Endothelial cell of umbilical vein (primary cell): ENCODE data around the gene RIT2. TPM values are rescaled to one million over a fixed set of nuclear protein-coding genes. Genes with fewer than 3 reads are reported as not detected.

Experiments used
- BruUV-seq: library from RNA; stranded (reverse); fragments of 400-500 nt; replicated peaks from 2 replicates; lab custom pipeline; 2021; lab: Mats Ljungman, UMichigan
- CTCF ChIA-PET: fragments of 300-600, 350-600 bp; sonication (Branson Sonifier 250); formaldehyde crosslinking; loops from one replicate; lab custom pipeline; 2021; ENCODE audit warnings: antibody characterized with exemption, inconsistent platforms; lab: Charles Lee
- POLR2A ChIA-PET: fragments of 300-600, 350-600 bp; sonication (Branson Sonifier 250); formaldehyde crosslinking; loops from one replicate; lab custom pipeline; 2021; ENCODE audit warnings: antibody characterized with exemption, inconsistent platforms; lab: Charles Lee
- DNase-seq: peaks from one replicate; pipeline ENCODE4 v3.0.0-alpha.2; 2011; ENCODE audit warnings: low read depth, low spot score
- FAIRE-seq: peaks from 2 replicates; lab custom pipeline; 2011; peaks lifted over from hg19 to GRCh38; lab: Jason Lieb, UNC
- H2AFZ ChIP-seq: 2 replicates; pipeline ENCODE4 v1.6.0; 2012; ENCODE audit warnings: low read depth, low read length, control low read depth, inconsistent platforms
- H3K27ac ChIP-seq: 2 replicates; pipeline ENCODE4 v1.5.1; 2011; ENCODE audit warnings: low read depth, mild to moderate bottlenecking, control low read depth, low read length, moderate library complexity; ENCODE audit not compliant: insufficient read depth
- H3K27me3 ChIP-seq, 2 experiments: 2 replicates each; pipeline versions ENCODE4 v1.6.0 to v1.6.1; 2011; ENCODE audit warnings: low read length in 2 of 2, mixed read lengths in 1 of 2; ENCODE audit not compliant: control insufficient read depth in 2 of 2, insufficient read depth in 2 of 2
- H3K36me3 ChIP-seq, 2 experiments: 2 replicates in 1 of 2; 3 replicates in 1 of 2; pipeline ENCODE4 v1.5.1; 2011; ENCODE audit warnings: low read length in 2 of 2, mild to moderate bottlenecking in 1 of 2, moderate library complexity in 1 of 2; ENCODE audit not compliant: control insufficient read depth in 2 of 2, insufficient read depth in 2 of 2; ENCODE audit errors: extremely low read depth in 1 of 2
- H3K4me1 ChIP-seq: 3 replicates; pipeline ENCODE4 v1.5.1; 2011; ENCODE audit warnings: mild to moderate bottlenecking, low read length; ENCODE audit not compliant: control insufficient read depth, insufficient read depth; ENCODE audit errors: extremely low read depth
- H3K4me2 ChIP-seq: 2 replicates; pipeline ENCODE4 v1.6.1; 2011; ENCODE audit warnings: low read length, control low read depth, mixed read lengths; ENCODE audit not compliant: insufficient read depth
- H3K4me3 ChIP-seq, 3 experiments: fragments of 200-600 bp in 1 of 3; sonication (generic), shearing (Covaris generic) in 1 of 3; replicated peaks in 1 of 3; 2 replicates each; pipeline ENCODE4 v1.5.1; 2011 to 2016; ENCODE audit warnings: control low read depth in 3 of 3, low read length in 3 of 3, mild to moderate bottlenecking in 2 of 3, inconsistent platforms in 1 of 3, low read depth in 1 of 3, moderate library complexity in 1 of 3; ENCODE audit not compliant: insufficient read depth in 1 of 3
- H3K79me2 ChIP-seq: 2 replicates; pipeline ENCODE4 v1.6.0; 2012; ENCODE audit warnings: low read length, inconsistent platforms; ENCODE audit not compliant: control insufficient read depth, insufficient read depth
- H3K9ac ChIP-seq: replicated peaks from 2 replicates; pipeline ENCODE3; 2011; ENCODE audit warnings: low read length, control low read depth; ENCODE audit not compliant: insufficient read depth; ENCODE audit errors: extremely low read depth
- H3K9me1 ChIP-seq: replicated peaks from 3 replicates; pipeline ENCODE4 v1.6.0; 2011; ENCODE audit warnings: mild to moderate bottlenecking, low read length; ENCODE audit not compliant: control insufficient read depth, insufficient read depth; ENCODE audit errors: extremely low read depth
- H3K9me3 ChIP-seq: replicated peaks from 2 replicates; pipeline ENCODE4 v1.5.1; 2012; ENCODE audit warnings: low read length, inconsistent platforms; ENCODE audit not compliant: control insufficient read depth, insufficient read depth
- H4K20me1 ChIP-seq: replicated peaks from 2 replicates; pipeline ENCODE3; 2011; ENCODE audit warnings: mild to moderate bottlenecking, low read length; ENCODE audit not compliant: control insufficient read depth, insufficient read depth; ENCODE audit errors: extremely low read depth
- CTCF ChIP-seq, 2 donors: IDR thresholded peaks; 1 replicate in 1 of 2; 2 replicates in 1 of 2; pipeline ENCODE4 v1.5.1; 2011; ENCODE audit warnings: low read length in 2 of 2, mild to moderate bottlenecking in 2 of 2, moderate library complexity in 2 of 2, control low read depth in 1 of 2, inconsistent platforms in 1 of 2, low read depth in 1 of 2; ENCODE audit not compliant: insufficient read depth in 1 of 2; ENCODE audit errors: extremely low read depth in 1 of 2
- EZH2 ChIP-seq: IDR thresholded peaks from 2 replicates; pipeline ENCODE4 v1.6.1; 2012; ENCODE audit warnings: borderline replicate concordance, low read depth, mild to moderate bottlenecking, moderate library complexity, low read length, inconsistent platforms; ENCODE audit not compliant: severe bottlenecking
- FOS ChIP-seq: IDR thresholded peaks from 2 replicates; pipeline ENCODE4 v1.6.1; 2011; ENCODE audit warnings: mild to moderate bottlenecking, low read length, moderate library complexity, borderline replicate concordance; ENCODE audit not compliant: insufficient read depth
- GATA2 ChIP-seq: IDR thresholded peaks from 2 replicates; pipeline ENCODE4 v1.7.0; 2011; ENCODE audit warnings: low read depth, mild to moderate bottlenecking, moderate library complexity, mixed read lengths, low read length; ENCODE audit not compliant: insufficient read length, insufficient read depth
- JUN ChIP-seq: IDR thresholded peaks from 2 replicates; pipeline ENCODE4 v1.6.1; 2011; ENCODE audit warnings: borderline replicate concordance, low read depth; ENCODE audit not compliant: insufficient read length, insufficient read depth
- MAX ChIP-seq: IDR thresholded peaks from 2 replicates; pipeline ENCODE4 v1.6.1; 2011; ENCODE audit not compliant: insufficient read depth, insufficient read length
- MYC ChIP-seq: IDR thresholded peaks from one replicate; pipeline ENCODE4 v1.6.1; 2011; ENCODE audit warnings: mild to moderate bottlenecking, low read depth, low read length
- POLR2A ChIP-seq: IDR thresholded peaks from 2 replicates; pipeline ENCODE4 v1.6.1; 2012; ENCODE audit warnings: low read depth, mild to moderate bottlenecking, control low read depth, low read length
- POLR2AphosphoS5 ChIP-seq: IDR thresholded peaks from 2 replicates; pipeline ENCODE4 v1.6.1; 2012; ENCODE audit warnings: low read depth, mild to moderate bottlenecking, control low read depth, low read length, moderate library complexity; ENCODE audit not compliant: insufficient read depth
- dilution Hi-C: fragments of 300-500 bp; cut with MboI; formaldehyde crosslinking; loops from one replicate; pipeline ENCODE4 v1.15.0; 2019; ENCODE audit warnings: low sequenced_read_pairs; ENCODE audit not compliant: extremely low pct_ligation_motif_present
- intact Hi-C: fragments of 100-400 bp; cut with micrococcal nuclease; formaldehyde crosslinking; loops from one replicate; pipeline ENCODE4 v1.10.0; 2022
- polyA plus RNA-seq, 4 experiments: library from polyadenylated mRNA; depleted of rRNA in 3 of 4; stranded (reverse) in 3 of 4; unstranded in 1 of 4; fragments of >200 nt; gene quantifications; 2 replicates each; pipeline versions ENCODE4 v1.2.1 to v1.2.3, GENCODE V29; 2011 to 2012; ENCODE audit warnings: missing spikeins in 1 of 4
- total RNA-seq: library from RNA; stranded (reverse); gene quantifications from 2 replicates; pipeline ENCODE4 v1.2.3, GENCODE V29; 2021

The RIT2 gene
- total and polyA plus RNA-seq, 2 donors (not counting 3 experiments of a cell fraction or from before 2014, with no cell fraction given) = not detected

- H4K20me1 ChIP-seq = no peaks in the 10 kb centered on the region
- intact Hi-C loops = no loop called here
Measured at GRCh38 chr18:42822711-42823110, 292.8 kb downstream of the RIT2 start.

GRCh38 chr18:42821492-42821891, 294.0 kb downstream of the RIT2 start:
- ChIA-PET POLR2A (no interaction called here), CTCF (no interaction called here)
- Histone ChIP-seq H3K4me1 (no peaks in the 10 kb centered on the region), H3K36me3 (no peaks in the 10 kb centered on the region), H3K27ac (no peak overlapping the region), H3K4me2 (no peak overlapping the region), H2AFZ (no peak overlapping the region), H3K9ac (no peak overlapping the region), H3K27me3 (no peaks in the 10 kb centered on the region), H3K79me2 (no peaks in the 10 kb centered on the region), H3K4me3 (no peak overlapping the region), H3K9me1 (no peaks in the 10 kb centered on the region), H3K9me3 (no peaks in the 10 kb centered on the region), H4K20me1 (peaks cover 2% of the 10 kb centered on the region)
- dilution Hi-C loops = no loop called here
- BruUV-seq = no TSS peak
- intact Hi-C loops = no loop called here
- no peak for TF ChIP-seq POLR2A
- TF ChIP-seq FOS = no peak
- no peak for TF ChIP-seq CTCF (IDR thresholded peaks at IDR 0.05; ENCODE audit: extremely low read depth in 1 of 2, insufficient read depth in 1 of 2, low read depth in 1 of 2, low read length in 2 of 2)
- no peak for TF ChIP-seq MAX
- TF ChIP-seq POLR2AphosphoS5 = no peak
- no peak for TF ChIP-seq GATA2
- TF ChIP-seq JUN = no peak
- TF ChIP-seq MYC = no peak
- no peak for TF ChIP-seq EZH2
- DNase-seq = no peak
- FAIRE-seq = no peak

More at GRCh38 chr18:42822711-42823110, 292.8 kb downstream of the RIT2 start:
- no TSS peak for BruUV-seq
- no peak for DNase-seq
- POLR2A ChIA-PET = no interaction called here
- CTCF ChIA-PET = no interaction called here
- no peaks in the 10 kb centered on the region for H3K79me2 ChIP-seq
- no peaks in the 10 kb centered on the region for H3K4me1 ChIP-seq
- no peak overlapping the region for H3K27ac ChIP-seq
- H3K9me3 ChIP-seq = no peaks in the 10 kb centered on the region
- dilution Hi-C loops = no loop called here
- no peak overlapping the region for H3K4me2 ChIP-seq
- no peak for FAIRE-seq
- no peak overlapping the region for H3K9ac ChIP-seq
- no peaks in the 10 kb centered on the region for H3K27me3 ChIP-seq
- TF ChIP-seq CTCF (IDR thresholded peaks at IDR 0.05; ENCODE audit: extremely low read depth in 1 of 2, insufficient read depth in 1 of 2, low read depth in 1 of 2, low read length in 2 of 2) = no peak
- no peak for TF ChIP-seq JUN
- TF ChIP-seq POLR2A = no peak
- no peak for TF ChIP-seq POLR2AphosphoS5
- H2AFZ ChIP-seq = no peak overlapping the region
- no peak overlapping the region for H3K4me3 ChIP-seq
- no peaks in the 10 kb centered on the region for H3K9me1 ChIP-seq
- H3K36me3 ChIP-seq = no peaks in the 10 kb centered on the region
